Measurements from ENCODE around the gene CAMTA1. TPM values are rescaled to one million over a fixed set of nuclear protein-coding genes. Genes with fewer than 3 reads are reported as not detected.

Gene CAMTA1
- total RNA-seq, 2 experiments from 2014 or later, result 43.9 to 73.3 TPM

- Histone ChIP-seq H4K20me1 (ENCODE audit: insufficient read depth, low read length) (no peaks in the 10 kb centered on the region), H3K79me2 (ENCODE audit: insufficient read depth, low read depth, low read length) (no peaks in the 10 kb centered on the region), H2AFZ (ENCODE audit: low read length) (no peak overlapping the region), H3K9me2 (ENCODE audit: insufficient read depth, low read length) (no peaks in the 10 kb centered on the region), H3K4me1 (ENCODE audit: insufficient read depth, low read length, poor library complexity, severe bottlenecking) (no peaks in the 10 kb centered on the region), H3K27ac (ENCODE audit: low read depth, low read length, poor library complexity, severe bottlenecking) (no peak overlapping the region), H3K36me3 (ENCODE audit: insufficient read depth, low read length) (no peaks in the 10 kb centered on the region), H3K4me3 (ENCODE audit: low read depth, low read length, poor library complexity, severe bottlenecking) (no peak overlapping the region), H3K9me3 (ENCODE audit: low read length) (no peaks in the 10 kb centered on the region), H3K4me2 (ENCODE audit: low read length) (no peak overlapping the region)
- intact Hi-C loops (cut with micrococcal nuclease; ENCODE audit: unreplicated experiment), result no loop called here
- ChIA-PET CTCF (ENCODE audit: unreplicated experiment) (no interaction called here), POLR2A (no interaction called here)
- TF ChIP-seq CTCF (conservative IDR thresholded peaks at IDR 0.05; ENCODE audit: low read length), result no peak
- TF ChIP-seq EZH2phosphoT487 (IDR thresholded peaks at IDR 0.05; ENCODE audit: borderline replicate concordance, low read depth, low read length), result no peak
- no TSS peak for BruUV-seq (replicated peaks)
- no peak for DNase-seq (ENCODE audit: low spot score)
These were observed 661.8 kb downstream of the CAMTA1 start for GRCh38 chr1:7447093-7447492.

GRCh38 chr1:7447736-7448135 is 662.5 kb downstream of the CAMTA1 start:
- no peaks in the 10 kb centered on the region for H3K79me2 ChIP-seq (ENCODE audit: insufficient read depth, low read depth, low read length)
- CTCF ChIA-PET (ENCODE audit: unreplicated experiment), result no interaction called here
- DNase-seq (ENCODE audit: low spot score), result no peak
- intact Hi-C loops (cut with micrococcal nuclease; ENCODE audit: unreplicated experiment), result no loop called here
- no peak overlapping the region for H3K4me2 ChIP-seq (ENCODE audit: low read length)
- no peaks in the 10 kb centered on the region for H3K9me2 ChIP-seq (ENCODE audit: insufficient read depth, low read length)
- TF ChIP-seq CTCF (conservative IDR thresholded peaks at IDR 0.05; ENCODE audit: low read length) (no peak), EZH2phosphoT487 (IDR thresholded peaks at IDR 0.05; ENCODE audit: borderline replicate concordance, low read depth, low read length) (no peak)
- no peaks in the 10 kb centered on the region for H3K4me1 ChIP-seq (ENCODE audit: insufficient read depth, low read length, poor library complexity, severe bottlenecking)
- no peaks in the 10 kb centered on the region for H3K9me3 ChIP-seq (ENCODE audit: low read length)
- no peak overlapping the region for H3K27ac ChIP-seq (ENCODE audit: low read depth, low read length, poor library complexity, severe bottlenecking)
- no peak overlapping the region for H3K4me3 ChIP-seq (ENCODE audit: low read depth, low read length, poor library complexity, severe bottlenecking)
- no peak overlapping the region for H2AFZ ChIP-seq (ENCODE audit: low read length)
- H3K36me3 ChIP-seq (ENCODE audit: insufficient read depth, low read length), result no peaks in the 10 kb centered on the region
- H4K20me1 ChIP-seq (ENCODE audit: insufficient read depth, low read length), result no peaks in the 10 kb centered on the region
- POLR2A ChIA-PET, result no interaction called here
- no TSS peak for BruUV-seq (replicated peaks)

- no peak for DNase-seq (ENCODE audit: low spot score)
- Histone ChIP-seq H3K4me1 (ENCODE audit: insufficient read depth, low read length, poor library complexity, severe bottlenecking) (no peaks in the 10 kb centered on the region), H3K36me3 (ENCODE audit: insufficient read depth, low read length) (no peaks in the 10 kb centered on the region), H3K4me2 (ENCODE audit: low read length) (no peak overlapping the region), H3K9me2 (ENCODE audit: insufficient read depth, low read length) (no peaks in the 10 kb centered on the region), H3K4me3 (ENCODE audit: low read depth, low read length, poor library complexity, severe bottlenecking) (no peak overlapping the region), H4K20me1 (ENCODE audit: insufficient read depth, low read length) (no peaks in the 10 kb centered on the region), H2AFZ (ENCODE audit: low read length) (no peak overlapping the region), H3K79me2 (ENCODE audit: insufficient read depth, low read depth, low read length) (no peaks in the 10 kb centered on the region), H3K9me3 (ENCODE audit: low read length) (no peaks in the 10 kb centered on the region), H3K27ac (ENCODE audit: low read depth, low read length, poor library complexity, severe bottlenecking) (no peak overlapping the region)
- intact Hi-C loops (cut with micrococcal nuclease; ENCODE audit: unreplicated experiment), result no loop called here
- BruUV-seq (replicated peaks), result no TSS peak
- TF ChIP-seq EZH2phosphoT487 (IDR thresholded peaks at IDR 0.05; ENCODE audit: borderline replicate concordance, low read depth, low read length), result no peak
- no peak for TF ChIP-seq CTCF (conservative IDR thresholded peaks at IDR 0.05; ENCODE audit: low read length)
- ChIA-PET POLR2A (no interaction called here), CTCF (ENCODE audit: unreplicated experiment) (no interaction called here)
These were observed 663.7 kb downstream of the CAMTA1 start for GRCh38 chr1:7448986-7449385.
